ENCODE data around the gene WHAMM. TPM values are rescaled to one million over a fixed set of nuclear protein-coding genes. Genes with fewer than 3 reads are reported as not detected.

WHAMM gene
- total RNA-seq, 1 donor from 2014 or later = 5.4 TPM

GRCh38 chr15:82871358-82871757 lies 61.9 kb downstream of the WHAMM start:
- DNase-seq (ENCODE audit: low read depth) = no peak
- Histone ChIP-seq H3K36me3 (ENCODE audit: control insufficient read depth, insufficient read depth, low read length) (no peaks in the 10 kb centered on the region), H3K4me3 (ENCODE audit: low read depth, low read length) (no peak overlapping the region), H3K27me3 (ENCODE audit: control insufficient read depth, insufficient read depth, low read length) (no peaks in the 10 kb centered on the region)
- no peak for TF ChIP-seq CTCF (IDR thresholded peaks at IDR 0.05; ENCODE audit: insufficient read depth, low read length, poor library complexity, severe bottlenecking)

DNA sequence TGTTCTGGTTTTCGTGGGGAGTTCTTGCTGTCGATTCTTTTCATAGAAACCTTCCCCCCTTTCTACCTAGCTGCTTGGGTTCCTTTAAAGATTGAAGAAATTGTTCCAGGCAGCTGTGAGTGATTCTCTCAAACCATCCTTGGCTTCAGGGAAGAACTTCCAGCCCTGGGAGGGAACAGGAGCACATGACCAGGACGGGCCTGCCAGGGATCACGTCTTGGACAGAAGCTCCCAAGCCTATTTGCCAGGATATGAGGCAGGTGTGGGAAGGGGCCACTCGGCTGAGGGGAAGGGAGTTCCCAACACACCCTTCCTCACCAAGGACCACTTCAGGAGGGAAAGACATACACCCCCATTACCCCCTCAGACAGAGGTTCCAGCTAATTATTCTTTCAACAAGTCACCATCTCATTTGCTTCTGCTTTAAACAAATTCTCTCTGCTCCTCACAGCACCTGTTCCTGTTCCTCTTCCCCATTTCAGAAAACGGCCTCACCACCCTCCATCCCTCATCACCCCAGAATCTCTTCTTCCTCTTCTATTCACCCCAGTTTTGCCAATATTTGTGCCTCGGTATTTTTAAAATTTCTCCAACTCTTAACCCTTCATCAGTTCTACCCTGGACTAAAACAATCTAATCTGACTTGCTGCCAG lies 62.5 kb downstream of the WHAMM start:
- H3K27me3 ChIP-seq (ENCODE audit: control insufficient read depth, insufficient read depth, low read length) = no peaks in the 10 kb centered on the region
- H3K4me3 ChIP-seq (ENCODE audit: low read depth, low read length) = no peak overlapping the region
- no peaks in the 10 kb centered on the region for H3K36me3 ChIP-seq (ENCODE audit: control insufficient read depth, insufficient read depth, low read length)
- TF ChIP-seq CTCF (IDR thresholded peaks at IDR 0.05; ENCODE audit: insufficient read depth, low read length, poor library complexity, severe bottlenecking) = no peak
- no peak for DNase-seq (ENCODE audit: low read depth)

- Histone ChIP-seq H3K27me3 (ENCODE audit: control insufficient read depth, insufficient read depth, low read length) (no peaks in the 10 kb centered on the region), H3K36me3 (ENCODE audit: control insufficient read depth, insufficient read depth, low read length) (no peaks in the 10 kb centered on the region), H3K4me3 (ENCODE audit: low read depth, low read length) (no peak overlapping the region)
- no peak for TF ChIP-seq CTCF (IDR thresholded peaks at IDR 0.05; ENCODE audit: insufficient read depth, low read length, poor library complexity, severe bottlenecking)
- no peak for DNase-seq (ENCODE audit: low read depth)
Measured at GRCh38 chr15:82873000-82873680, 63.7 kb downstream of the WHAMM start.

GRCh38 chr15:82874267-82874666 lies 64.8 kb downstream of the WHAMM start:
- Histone ChIP-seq H3K4me3 (ENCODE audit: low read depth, low read length) (no peak overlapping the region), H3K36me3 (ENCODE audit: control insufficient read depth, insufficient read depth, low read length) (no peaks in the 10 kb centered on the region), H3K27me3 (ENCODE audit: control insufficient read depth, insufficient read depth, low read length) (no peaks in the 10 kb centered on the region)
- no peak for DNase-seq (ENCODE audit: low read depth)
- no peak for TF ChIP-seq CTCF (IDR thresholded peaks at IDR 0.05; ENCODE audit: insufficient read depth, low read length, poor library complexity, severe bottlenecking)

- Histone ChIP-seq H3K27me3 (ENCODE audit: control insufficient read depth, insufficient read depth, low read length) (no peaks in the 10 kb centered on the region), H3K4me3 (ENCODE audit: low read depth, low read length) (no peak overlapping the region), H3K36me3 (ENCODE audit: control insufficient read depth, insufficient read depth, low read length) (no peaks in the 10 kb centered on the region)
- TF ChIP-seq CTCF (IDR thresholded peaks at IDR 0.05; ENCODE audit: insufficient read depth, low read length, poor library complexity, severe bottlenecking) = no peak
- DNase-seq (ENCODE audit: low read depth) = no peak
Measured at GRCh38 chr15:82874961-82875360, 65.5 kb downstream of the WHAMM start.
